Kidney epithelial cell (primary cell): ENCODE data around the gene HSPA1B. TPM values are rescaled to one million over a fixed set of nuclear protein-coding genes. Genes with fewer than 3 reads are reported as not detected.

Experiments used
- DNase-seq: peaks from one replicate; pipeline ENCODE4 v3.0.0-alpha.2; 2010; ENCODE audit warnings: low read depth
- H3K27me3 ChIP-seq: 2 replicates; pipeline ENCODE4 v1.6.0; 2011; ENCODE audit warnings: low read length; ENCODE audit not compliant: control insufficient read depth, insufficient read depth
- H3K36me3 ChIP-seq: 2 replicates; pipeline ENCODE4 v1.5.1; 2011; ENCODE audit warnings: low read length; ENCODE audit not compliant: control insufficient read depth, insufficient read depth
- H3K4me3 ChIP-seq: 2 replicates; pipeline ENCODE4 v1.5.1; 2011; ENCODE audit warnings: low read depth, mild to moderate bottlenecking, control low read depth, low read length
- CTCF ChIP-seq: IDR thresholded peaks from 2 replicates; pipeline ENCODE4 v1.5.1; 2011; ENCODE audit warnings: mild to moderate bottlenecking, moderate library complexity, low read length, control low read depth, inconsistent platforms; ENCODE audit not compliant: insufficient read depth, poor library complexity, severe bottlenecking
- total RNA-seq: library from RNA; depleted of rRNA; stranded (reverse); fragments of >200 nt; gene quantifications from 2 replicates; pipeline ENCODE4 v1.2.3, GENCODE V29; 2015

The HSPA1B gene
- total RNA-seq = 68.3 and 79.1 TPM in 2 replicates

GRCh38 chr6:31827286-31828079 lies at the start of gene HSPA1B:
HSPA1B (plus strand) TSS chr6:31827738; CDS start chr6:31827951, 213 bp downstream.
- DNase-seq = peak; percentile 99
- Histone ChIP-seq H3K36me3 (no peaks in the 10 kb centered on the region), H3K4me3 (peak within 1 kb of the TSS; percentile 88), H3K27me3 (no peaks in the 10 kb centered on the region)
- TF ChIP-seq CTCF = no peak

GRCh38 chr6:31778193-31778592 lies 49.3 kb upstream of the HSPA1B start:
- H3K27me3 ChIP-seq = no peaks in the 10 kb centered on the region
- no peak for TF ChIP-seq CTCF
- no peak overlapping the region for H3K4me3 ChIP-seq
- DNase-seq = no peak
- H3K36me3 ChIP-seq = peaks cover 9% of the 10 kb centered on the region

GRCh38 chr6:31778999-31779885 lies 48.3 kb upstream of the HSPA1B start:
- Histone ChIP-seq H3K27me3 (no peaks in the 10 kb centered on the region), H3K4me3 (no peak overlapping the region), H3K36me3 (peaks cover 9% of the 10 kb centered on the region)
- no peak for TF ChIP-seq CTCF
- DNase-seq = no peak

- Histone ChIP-seq H3K36me3 (peaks cover 9% of the 10 kb centered on the region), H3K27me3 (no peaks in the 10 kb centered on the region), H3K4me3 (no peak overlapping the region)
- DNase-seq = no peak
- TF ChIP-seq CTCF = no peak
These were observed 47.6 kb upstream of the HSPA1B start for GRCh38 chr6:31779908-31780307.

GRCh38 chr6:31780507-31781243 lies 46.9 kb upstream of the HSPA1B start:
- Histone ChIP-seq H3K4me3 (no peak overlapping the region), H3K27me3 (no peaks in the 10 kb centered on the region), H3K36me3 (peaks cover 9% of the 10 kb centered on the region)
- no peak for DNase-seq
- TF ChIP-seq CTCF = no peak
